GM12878 (cell line): Measurements from ENCODE around the gene ACTBL2. TPM values are rescaled to one million over a fixed set of nuclear protein-coding genes. Genes with fewer than 3 reads are reported as not detected.

Source experiments
- ATAC-seq: fragments of 200-7000 bp; cut with Tn5 transposase; 3 replicates; pipeline ENCODE4 v1.9.1; 2020; ENCODE audit warnings: mild to moderate bottlenecking, moderate library complexity
- BruUV-seq: library from RNA; stranded (reverse); fragments of 400-500 nt; replicated peaks from 2 replicates; lab custom pipeline; 2021; lab: Mats Ljungman, UMichigan
- CTCF ChIA-PET: fragments of 300-600 bp; sonication (Branson Sonifier 250); formaldehyde crosslinking; extraction: SDS; loops from one replicate; lab custom pipeline; 2021; ENCODE audit warnings: inconsistent platforms; lab: Yijun Ruan, JAX
- POLR2A ChIA-PET: fragments of 350-600 bp; formaldehyde crosslinking; extraction: SDS; loops from one replicate; lab custom pipeline; 2021; ENCODE audit warnings: inconsistent platforms; lab: Charles Lee
- RAD21 ChIA-PET: fragments of 300-600 bp; sonication (Branson Sonifier 250); formaldehyde crosslinking; loops from one replicate; lab custom pipeline; 2023; ENCODE audit warnings: antibody characterized with exemption; ENCODE audit not compliant: unreplicated experiment; lab: Charles Lee
- SMC1A ChIA-PET: fragments of 300-600 bp; sonication (Branson Sonifier 250); formaldehyde crosslinking; loops from one replicate; lab custom pipeline; 2023; ENCODE audit not compliant: unreplicated experiment, uncharacterized antibody; lab: Charles Lee
- DNase-seq: peaks from one replicate; pipeline ENCODE4 v3.0.0-alpha.2; 2011; ENCODE audit warnings: low read depth, low spot score
- FAIRE-seq: peaks from 3 replicates; lab custom pipeline; 2011; peaks lifted over from hg19 to GRCh38; lab: Jason Lieb, UNC
- H2AFZ ChIP-seq: 2 replicates; pipeline ENCODE4 v1.6.0; 2011; ENCODE audit warnings: low read depth, low read length, control low read depth; ENCODE audit not compliant: control insufficient read depth
- H3K27ac ChIP-seq: 2 replicates; pipeline ENCODE4 v1.5.1; 2011; ENCODE audit warnings: control low read depth; ENCODE audit not compliant: control insufficient read depth, insufficient read depth
- H3K27me3 ChIP-seq, 2 experiments: replicated peaks in 1 of 2; 2 replicates each; pipeline versions ENCODE4 v1.6.0 to v1.6.1; 2011; ENCODE audit warnings: low read length in 1 of 2; ENCODE audit not compliant: control insufficient read depth in 2 of 2, insufficient read depth in 2 of 2
- H3K36me3 ChIP-seq, 2 experiments: 2 replicates each; pipeline ENCODE4 v1.5.1; 2011; ENCODE audit warnings: low read length in 1 of 2; ENCODE audit not compliant: control insufficient read depth in 2 of 2, insufficient read depth in 2 of 2
- H3K4me1 ChIP-seq: 2 replicates; pipeline ENCODE4 v1.6.1; 2011; ENCODE audit warnings: mild to moderate bottlenecking, low read length, moderate library complexity, mixed read lengths; ENCODE audit not compliant: control insufficient read depth, insufficient read depth
- H3K4me2 ChIP-seq: 2 replicates; pipeline ENCODE4 v1.6.0; 2011; ENCODE audit warnings: control low read depth; ENCODE audit not compliant: control insufficient read depth, insufficient read depth
- H3K4me3 ChIP-seq: fragments of 200-600 bp; sonication (generic); 2 replicates; pipeline ENCODE4 v1.5.1; 2016
- H3K79me2 ChIP-seq: 2 replicates; pipeline ENCODE4 v1.6.0; 2011; ENCODE audit warnings: low read length; ENCODE audit not compliant: control insufficient read depth, insufficient read depth
- H3K9ac ChIP-seq: 2 replicates; pipeline ENCODE4 v1.8.0; 2011; ENCODE audit warnings: low read length, control low read depth, mixed read lengths; ENCODE audit not compliant: control insufficient read depth, insufficient read depth
- H3K9me3 ChIP-seq: replicated peaks from 3 replicates; pipeline ENCODE4 v1.5.1; 2011; ENCODE audit warnings: mild to moderate bottlenecking, low read length; ENCODE audit not compliant: control insufficient read depth, insufficient read depth
- H4K20me1 ChIP-seq: 2 replicates; pipeline ENCODE4 v1.6.0; 2011; ENCODE audit not compliant: control insufficient read depth, insufficient read depth
- CHD1 ChIP-seq: IDR thresholded peaks from 2 replicates; pipeline ENCODE4 v1.6.1; 2012; ENCODE audit warnings: low read depth, low read length, improper control_type of control experiment
- EGR1 ChIP-seq, 2 experiments: IDR thresholded peaks; 1 replicate in 1 of 2; 2 replicates in 1 of 2; pipeline ENCODE4 v1.6.1; 2011 to 2012; ENCODE audit warnings: low read depth in 2 of 2, low read length in 2 of 2, borderline replicate concordance in 1 of 2, mild to moderate bottlenecking in 1 of 2, moderate library complexity in 1 of 2
- EZH2 ChIP-seq: IDR thresholded peaks from 2 replicates; pipeline ENCODE4 v1.6.1; 2012; ENCODE audit warnings: low read depth, mild to moderate bottlenecking, control low read depth, inconsistent platforms, low read length, borderline replicate concordance; ENCODE audit not compliant: control insufficient read depth
- KAT2A ChIP-seq: conservative IDR thresholded peaks from 2 replicates; pipeline ENCODE4 v1.6.1; 2011; ENCODE audit warnings: low read depth, low read length; ENCODE audit not compliant: control insufficient read depth
- MEF2A ChIP-seq: IDR thresholded peaks from 2 replicates; pipeline ENCODE4 v1.6.1; 2011; ENCODE audit warnings: low read depth, mild to moderate bottlenecking, low read length, moderate library complexity; ENCODE audit not compliant: insufficient read depth
- TARDBP ChIP-seq: IDR thresholded peaks from 2 replicates; pipeline ENCODE4 v1.6.1; 2016; ENCODE audit warnings: borderline replicate concordance
- TCF12 ChIP-seq: IDR thresholded peaks from 2 replicates; pipeline ENCODE4 v1.6.1; 2011; ENCODE audit warnings: low read depth, mild to moderate bottlenecking, low read length
- ZNF622 ChIP-seq: fragments of 450-650 bp; IDR thresholded peaks from 2 replicates; pipeline ENCODE4 v1.6.1; 2017; ENCODE audit warnings: mild to moderate bottlenecking, inconsistent platforms
- WGBS: methylation state at CpG from one replicate; pipeline ENCODE4 v1.1.6; 2016; ENCODE audit warnings: low lambda C conversion rate; ENCODE audit not compliant: insufficient replicate concordance, insufficient coverage; ENCODE audit errors: missing lambda C conversion rate; 5-methylcytosine and 5-hydroxymethylcytosine counted together
- in situ Hi-C: fragments of 300-500 bp; cut with MboI; formaldehyde crosslinking; loops from 9 replicates; pipeline ENCODE4 v1.14.3; 2018; ENCODE audit warnings: mixed read lengths
- intact Hi-C: fragments of 100-400 bp; cut with micrococcal nuclease; formaldehyde crosslinking; loops from one replicate; pipeline ENCODE4 v1.14.2; 2022; ENCODE audit not compliant: unreplicated experiment
- polyA plus RNA-seq, 11 experiments: library from polyadenylated mRNA; depleted of rRNA in 4 of 11; unstranded in 6 of 11; stranded (reverse) in 5 of 11; fragments of >200 nt; fragmentation: Nextera tagmentation in 4 of 11; fragmentation: Illumina TruSeq in 1 of 11; extraction: Ambion mirVana in 4 of 11; extraction: Trizol in 1 of 11; gene quantifications; 1 replicate in 1 of 11; 2 replicates in 10 of 11; pipeline versions ENCODE4 v1.2.1 to v1.2.3, GENCODE V29; 2011 to 2016; ENCODE audit warnings: inconsistent platforms in 2 of 11, missing spikeins in 2 of 11, low read depth in 1 of 11
- total RNA-seq, 4 experiments: library from RNA; depleted of rRNA in 3 of 4; stranded (reverse); fragments of >200 nt in 3 of 4; fragmentation: Illumina TruSeq in 1 of 4; extraction: Trizol in 1 of 4; gene quantifications; 2 replicates each; pipeline versions ENCODE4 v1.2.1 to v1.2.3, GENCODE V29; 2013 to 2021
- TF ChIP-seq, protein P1 (sequence below): fragments of 450-650 bp; formaldehyde crosslinking; IDR thresholded peaks from 2 replicates; pipeline ENCODE4 v1.5.0; 2022; ENCODE audit warnings: mild to moderate bottlenecking, missing genetic modification characterization
- TF ChIP-seq, protein P2 (sequence below): IDR thresholded peaks from 2 replicates; pipeline ENCODE4 v1.6.1; 2012; ENCODE audit warnings: low read depth, low read length, improper control_type of control experiment

The ACTBL2 gene
- total and polyA plus RNA-seq, 10 of the 15 experiments (the other 5 are each of a cell fraction or from before 2014, with no cell fraction given): 0.04 to 0.06 (median 0.04) TPM; not detected in 7

DNA sequence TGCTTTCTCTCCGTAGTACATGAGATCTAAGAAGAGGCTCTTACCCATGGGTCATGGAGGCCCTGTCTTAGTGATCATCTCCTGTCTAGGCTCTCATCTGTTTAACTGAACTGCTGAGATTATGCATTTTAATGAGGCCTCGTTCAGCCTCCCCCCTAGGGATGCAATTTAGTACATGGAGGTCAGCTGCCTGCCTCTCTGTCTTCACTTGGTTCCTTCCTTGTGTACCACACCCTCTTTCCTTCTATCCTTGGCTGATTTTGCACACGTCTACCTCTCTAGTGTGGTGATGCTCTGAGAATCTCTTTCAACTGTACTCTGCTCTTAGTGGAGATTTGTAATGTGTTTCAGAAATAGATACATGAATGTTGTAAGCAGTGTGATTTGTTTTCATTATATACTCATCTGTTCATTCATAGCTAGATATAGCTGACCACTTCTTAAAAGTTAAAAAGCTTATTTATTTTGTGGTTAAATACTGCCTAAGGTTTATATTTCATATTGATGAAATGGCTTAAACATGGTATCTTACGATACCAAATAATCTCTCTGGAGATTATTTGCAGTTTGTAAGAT is 3.5 kb upstream of the ACTBL2 start:
- Histone ChIP-seq H3K4me2 (no peak overlapping the region), H3K9ac (no peak overlapping the region), H3K4me3 (no peak overlapping the region), H4K20me1 (no peaks in the 10 kb centered on the region)
- SMC1A ChIA-PET: interaction anchor here (1.3 kb wide), 1 partner anchor 10 kb away, joined by 3 read pairs; no protein-coding TSS in a partner anchor
- no peak for DNase-seq
- no peak for FAIRE-seq
- in situ Hi-C loops: no loop called here
- TF ChIP-seq, protein P1, sequence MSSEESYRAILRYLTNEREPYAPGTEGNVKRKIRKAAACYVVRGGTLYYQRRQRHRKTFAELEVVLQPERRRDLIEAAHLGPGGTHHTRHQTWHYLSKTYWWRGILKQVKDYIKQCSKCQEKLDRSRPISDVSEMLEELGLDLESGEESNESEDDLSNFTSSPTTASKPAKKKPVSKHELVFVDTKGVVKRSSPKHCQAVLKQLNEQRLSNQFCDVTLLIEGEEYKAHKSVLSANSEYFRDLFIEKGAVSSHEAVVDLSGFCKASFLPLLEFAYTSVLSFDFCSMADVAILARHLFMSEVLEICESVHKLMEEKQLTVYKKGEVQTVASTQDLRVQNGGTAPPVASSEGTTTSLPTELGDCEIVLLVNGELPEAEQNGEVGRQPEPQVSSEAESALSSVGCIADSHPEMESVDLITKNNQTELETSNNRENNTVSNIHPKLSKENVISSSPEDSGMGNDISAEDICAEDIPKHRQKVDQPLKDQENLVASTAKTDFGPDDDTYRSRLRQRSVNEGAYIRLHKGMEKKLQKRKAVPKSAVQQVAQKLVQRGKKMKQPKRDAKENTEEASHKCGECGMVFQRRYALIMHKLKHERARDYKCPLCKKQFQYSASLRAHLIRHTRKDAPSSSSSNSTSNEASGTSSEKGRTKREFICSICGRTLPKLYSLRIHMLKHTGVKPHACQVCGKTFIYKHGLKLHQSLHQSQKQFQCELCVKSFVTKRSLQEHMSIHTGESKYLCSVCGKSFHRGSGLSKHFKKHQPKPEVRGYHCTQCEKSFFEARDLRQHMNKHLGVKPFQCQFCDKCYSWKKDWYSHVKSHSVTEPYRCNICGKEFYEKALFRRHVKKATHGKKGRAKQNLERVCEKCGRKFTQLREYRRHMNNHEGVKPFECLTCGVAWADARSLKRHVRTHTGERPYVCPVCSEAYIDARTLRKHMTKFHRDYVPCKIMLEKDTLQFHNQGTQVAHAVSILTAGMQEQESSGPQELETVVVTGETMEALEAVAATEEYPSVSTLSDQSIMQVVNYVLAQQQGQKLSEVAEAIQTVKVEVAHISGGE: no peak
- TF ChIP-seq EGR1 (IDR thresholded peaks at IDR 0.05; ENCODE audit: borderline replicate concordance in 1 of 2, low read depth in 2 of 2, low read length in 2 of 2) (no peak), TARDBP (no peak), EZH2 (no peak), KAT2A (no peak), MEF2A (no peak), CHD1 (no peak), ZNF622 (no peak), TCF12 (no peak)
- TF ChIP-seq, protein P2, sequence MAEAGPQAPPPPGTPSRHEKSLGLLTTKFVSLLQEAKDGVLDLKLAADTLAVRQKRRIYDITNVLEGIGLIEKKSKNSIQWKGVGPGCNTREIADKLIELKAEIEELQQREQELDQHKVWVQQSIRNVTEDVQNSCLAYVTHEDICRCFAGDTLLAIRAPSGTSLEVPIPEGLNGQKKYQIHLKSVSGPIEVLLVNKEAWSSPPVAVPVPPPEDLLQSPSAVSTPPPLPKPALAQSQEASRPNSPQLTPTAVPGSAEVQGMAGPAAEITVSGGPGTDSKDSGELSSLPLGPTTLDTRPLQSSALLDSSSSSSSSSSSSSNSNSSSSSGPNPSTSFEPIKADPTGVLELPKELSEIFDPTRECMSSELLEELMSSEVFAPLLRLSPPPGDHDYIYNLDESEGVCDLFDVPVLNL: no peak
- TF ChIP-seq, all 136 proteins: peak for 0
- ChIA-PET CTCF (no interaction called here), RAD21 (no interaction called here), POLR2A (no interaction called here)
- Histone ChIP-seq H3K79me2 (no peaks in the 10 kb centered on the region), H3K27me3 (no peaks in the 10 kb centered on the region), H3K9me3 (no peaks in the 10 kb centered on the region), H3K36me3 (no peaks in the 10 kb centered on the region), H3K4me1 (no peaks in the 10 kb centered on the region), H3K27ac (no peak overlapping the region), H2AFZ (no peak overlapping the region)
- BruUV-seq: no TSS peak
- intact Hi-C loops: no loop called here
- WGBS: 33% methylated on average over 4 of the region's 4 CpGs
- ATAC-seq: no peak
